Measurements from ENCODE around the gene NPAS3.

Gene NPAS3

DNA sequence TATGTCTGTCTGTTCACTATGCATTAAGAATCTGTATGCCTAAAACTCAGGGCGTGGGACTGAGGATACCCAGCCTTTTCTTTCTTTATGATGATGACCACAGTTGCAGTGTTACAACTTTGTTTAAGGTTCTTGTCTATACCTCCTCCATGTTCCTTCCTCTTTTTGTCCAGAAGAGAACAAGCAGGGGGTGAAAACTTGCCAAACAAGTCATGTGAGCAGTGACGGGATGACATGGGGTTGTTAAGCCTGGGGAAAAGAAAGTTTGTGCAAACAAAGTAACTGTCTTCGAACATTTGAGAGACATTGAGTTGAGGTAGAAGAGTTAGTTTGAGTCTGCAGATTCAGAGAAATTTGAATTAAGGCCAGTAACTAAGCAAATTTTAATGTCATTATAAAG lies 505.5 kb downstream of the NPAS3 start:
- H3K79me2 ChIP-seq (ENCODE audit: low read length): no peaks in the 10 kb centered on the region
- H3K4me2 ChIP-seq (ENCODE audit: low read length): no peak overlapping the region
- no peaks in the 10 kb centered on the region for H3K4me1 ChIP-seq (ENCODE audit: low read length)
- H2AFZ ChIP-seq (ENCODE audit: low read depth, low read length): no peak overlapping the region
- H3K4me3 ChIP-seq (ENCODE audit: low read length): no peak overlapping the region
- no peaks in the 10 kb centered on the region for H3K36me3 ChIP-seq (replicated peaks; ENCODE audit: low read depth, low read length)
- H3K9ac ChIP-seq (ENCODE audit: low read length): no peak overlapping the region
- no peaks in the 10 kb centered on the region for H4K20me1 ChIP-seq (ENCODE audit: insufficient read depth, low read length)
- H3K27me3 ChIP-seq (ENCODE audit: low read depth, low read length): no peaks in the 10 kb centered on the region
- TF ChIP-seq EZH2phosphoT487 (IDR thresholded peaks at IDR 0.05; ENCODE audit: low read depth): no peak
- TF ChIP-seq, protein P1, sequence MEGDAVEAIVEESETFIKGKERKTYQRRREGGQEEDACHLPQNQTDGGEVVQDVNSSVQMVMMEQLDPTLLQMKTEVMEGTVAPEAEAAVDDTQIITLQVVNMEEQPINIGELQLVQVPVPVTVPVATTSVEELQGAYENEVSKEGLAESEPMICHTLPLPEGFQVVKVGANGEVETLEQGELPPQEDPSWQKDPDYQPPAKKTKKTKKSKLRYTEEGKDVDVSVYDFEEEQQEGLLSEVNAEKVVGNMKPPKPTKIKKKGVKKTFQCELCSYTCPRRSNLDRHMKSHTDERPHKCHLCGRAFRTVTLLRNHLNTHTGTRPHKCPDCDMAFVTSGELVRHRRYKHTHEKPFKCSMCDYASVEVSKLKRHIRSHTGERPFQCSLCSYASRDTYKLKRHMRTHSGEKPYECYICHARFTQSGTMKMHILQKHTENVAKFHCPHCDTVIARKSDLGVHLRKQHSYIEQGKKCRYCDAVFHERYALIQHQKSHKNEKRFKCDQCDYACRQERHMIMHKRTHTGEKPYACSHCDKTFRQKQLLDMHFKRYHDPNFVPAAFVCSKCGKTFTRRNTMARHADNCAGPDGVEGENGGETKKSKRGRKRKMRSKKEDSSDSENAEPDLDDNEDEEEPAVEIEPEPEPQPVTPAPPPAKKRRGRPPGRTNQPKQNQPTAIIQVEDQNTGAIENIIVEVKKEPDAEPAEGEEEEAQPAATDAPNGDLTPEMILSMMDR (IDR thresholded peaks at IDR 0.05; ENCODE audit: low read depth, low read length): no peak
- H3K9me3 ChIP-seq (ENCODE audit: insufficient read depth, low read length): 0 out of 2 replicates have a peak, but pooled peaks cover 2% of the 10 kb centered on the region
- no peak overlapping the region for H3K27ac ChIP-seq (ENCODE audit: low read length)

DNA sequence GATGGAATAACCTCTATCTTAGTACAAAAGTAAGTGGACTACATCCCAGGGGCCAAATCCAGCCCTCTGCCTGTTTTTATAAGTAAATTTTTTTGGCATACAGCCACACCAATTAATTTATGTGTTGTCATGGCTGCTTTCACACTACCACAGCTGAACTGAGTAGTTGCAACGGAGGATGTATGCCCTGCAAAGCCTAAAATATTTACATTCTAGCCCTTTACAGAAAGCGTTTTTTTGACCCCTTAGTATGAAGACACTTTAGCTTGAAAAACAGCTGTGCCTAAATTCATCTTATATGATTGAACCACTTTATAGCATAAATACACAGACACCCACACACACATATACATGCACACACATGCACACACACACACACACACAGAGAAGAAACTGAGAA lies 510.6 kb downstream of the NPAS3 start:
- Histone ChIP-seq H3K27ac (ENCODE audit: low read length) (no peak overlapping the region), H3K4me2 (ENCODE audit: low read length) (no peak overlapping the region), H3K79me2 (ENCODE audit: low read length) (no peaks in the 10 kb centered on the region), H3K4me1 (ENCODE audit: low read length) (peaks cover 5% of the 10 kb centered on the region), H2AFZ (ENCODE audit: low read depth, low read length) (no peak overlapping the region), H3K27me3 (ENCODE audit: low read depth, low read length) (no peaks in the 10 kb centered on the region), H3K9ac (ENCODE audit: low read length) (no peak overlapping the region), H3K4me3 (ENCODE audit: low read length) (no peak overlapping the region), H3K9me3 (ENCODE audit: insufficient read depth, low read length) (no peaks in the 10 kb centered on the region), H4K20me1 (ENCODE audit: insufficient read depth, low read length) (no peaks in the 10 kb centered on the region), H3K36me3 (replicated peaks; ENCODE audit: low read depth, low read length) (no peaks in the 10 kb centered on the region)
- TF ChIP-seq EZH2phosphoT487 (IDR thresholded peaks at IDR 0.05; ENCODE audit: low read depth): no peak
- TF ChIP-seq, protein P1 (IDR thresholded peaks at IDR 0.05; ENCODE audit: low read depth, low read length): no peak

DNA sequence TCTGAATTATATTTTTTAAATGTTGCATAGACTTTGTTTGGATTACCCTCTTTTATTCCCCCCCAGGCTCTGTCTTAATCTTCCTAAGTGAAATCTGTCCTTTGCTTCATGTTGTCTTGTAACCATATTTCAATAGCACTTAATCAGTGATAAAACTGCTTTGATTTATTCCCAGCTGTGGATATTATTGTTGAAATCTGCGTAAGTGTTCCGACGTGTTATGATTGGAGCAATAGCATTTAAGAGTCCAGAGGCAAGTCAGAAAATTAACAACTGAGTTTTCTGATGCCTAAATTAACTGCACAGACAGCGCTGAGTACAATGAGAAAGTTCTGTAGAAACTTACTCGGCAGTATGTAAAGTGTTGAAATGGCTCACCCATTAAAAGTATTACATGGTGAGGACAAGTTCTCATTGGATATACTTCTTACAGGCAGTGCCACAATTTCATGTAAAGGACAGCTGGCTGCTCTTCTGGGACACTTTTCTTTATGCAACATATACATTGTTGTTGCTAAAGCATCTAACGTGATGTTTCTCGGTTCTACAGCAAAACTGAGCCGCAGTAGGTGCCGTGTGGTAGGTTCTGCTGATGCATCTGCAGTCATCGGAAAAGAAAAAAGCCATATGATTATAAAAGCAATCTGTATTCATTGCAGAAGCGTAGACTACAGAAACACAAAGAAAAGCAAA lies 511.2 kb downstream of the NPAS3 start:
- H3K4me1 ChIP-seq (ENCODE audit: low read length): peaks cover 10% of the 10 kb centered on the region
- H3K36me3 ChIP-seq (replicated peaks; ENCODE audit: low read depth, low read length): no peaks in the 10 kb centered on the region
- H3K27me3 ChIP-seq (ENCODE audit: low read depth, low read length): no peaks in the 10 kb centered on the region
- H3K9me3 ChIP-seq (ENCODE audit: insufficient read depth, low read length): no peaks in the 10 kb centered on the region
- no peak overlapping the region for H2AFZ ChIP-seq (ENCODE audit: low read depth, low read length)
- no peak for TF ChIP-seq EZH2phosphoT487 (IDR thresholded peaks at IDR 0.05; ENCODE audit: low read depth)
- TF ChIP-seq, protein P1 (IDR thresholded peaks at IDR 0.05; ENCODE audit: low read depth, low read length): no peak
- no peaks in the 10 kb centered on the region for H4K20me1 ChIP-seq (ENCODE audit: insufficient read depth, low read length)
- no peak overlapping the region for H3K9ac ChIP-seq (ENCODE audit: low read length)
- no peak overlapping the region for H3K27ac ChIP-seq (ENCODE audit: low read length)
- H3K4me2 ChIP-seq (ENCODE audit: low read length): no peak overlapping the region
- H3K79me2 ChIP-seq (ENCODE audit: low read length): no peaks in the 10 kb centered on the region
- no peak overlapping the region for H3K4me3 ChIP-seq (ENCODE audit: low read length)

DNA sequence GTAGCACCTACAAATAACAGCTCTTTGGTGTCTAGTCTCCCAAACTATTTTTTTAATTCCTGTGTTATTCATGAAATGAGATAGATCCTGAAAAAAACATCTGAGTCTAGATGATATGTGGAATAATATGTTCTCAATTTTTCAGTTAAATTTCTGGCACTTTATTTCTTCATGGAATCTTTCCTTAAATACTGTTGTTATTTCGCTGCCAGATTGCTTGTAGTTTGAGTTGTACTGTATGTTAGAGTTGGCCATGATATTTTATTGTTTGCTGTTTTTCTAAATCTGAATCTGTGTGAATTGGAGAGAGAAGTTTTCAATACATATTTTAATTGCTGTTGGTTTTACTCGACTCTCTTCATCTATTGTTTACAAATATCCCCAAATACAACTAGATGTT lies 511.7 kb downstream of the NPAS3 start:
- Histone ChIP-seq H3K27me3 (ENCODE audit: low read depth, low read length) (no peaks in the 10 kb centered on the region), H3K9ac (ENCODE audit: low read length) (no peak overlapping the region), H3K4me3 (ENCODE audit: low read length) (no peak overlapping the region), H3K4me2 (ENCODE audit: low read length) (no peak overlapping the region), H4K20me1 (ENCODE audit: insufficient read depth, low read length) (no peaks in the 10 kb centered on the region), H3K9me3 (ENCODE audit: insufficient read depth, low read length) (no peaks in the 10 kb centered on the region), H3K36me3 (replicated peaks; ENCODE audit: low read depth, low read length) (no peaks in the 10 kb centered on the region), H3K79me2 (ENCODE audit: low read length) (no peaks in the 10 kb centered on the region), H3K27ac (ENCODE audit: low read length) (no peak overlapping the region), H2AFZ (ENCODE audit: low read depth, low read length) (no peak overlapping the region), H3K4me1 (ENCODE audit: low read length) (peaks cover 16% of the 10 kb centered on the region)
- no peak for TF ChIP-seq EZH2phosphoT487 (IDR thresholded peaks at IDR 0.05; ENCODE audit: low read depth)
- TF ChIP-seq, protein P1 (IDR thresholded peaks at IDR 0.05; ENCODE audit: low read depth, low read length): no peak

Data from OCI-LY3 (cell line).